ENCODE data around the gene NDUFAF7. TPM values are rescaled to one million over a fixed set of nuclear protein-coding genes. Genes with fewer than 3 reads are reported as not detected.

Gene NDUFAF7
- total RNA-seq, 4 donors from 2014 or later = 9.8 to 20.8 (median 12.3) TPM

DNA sequence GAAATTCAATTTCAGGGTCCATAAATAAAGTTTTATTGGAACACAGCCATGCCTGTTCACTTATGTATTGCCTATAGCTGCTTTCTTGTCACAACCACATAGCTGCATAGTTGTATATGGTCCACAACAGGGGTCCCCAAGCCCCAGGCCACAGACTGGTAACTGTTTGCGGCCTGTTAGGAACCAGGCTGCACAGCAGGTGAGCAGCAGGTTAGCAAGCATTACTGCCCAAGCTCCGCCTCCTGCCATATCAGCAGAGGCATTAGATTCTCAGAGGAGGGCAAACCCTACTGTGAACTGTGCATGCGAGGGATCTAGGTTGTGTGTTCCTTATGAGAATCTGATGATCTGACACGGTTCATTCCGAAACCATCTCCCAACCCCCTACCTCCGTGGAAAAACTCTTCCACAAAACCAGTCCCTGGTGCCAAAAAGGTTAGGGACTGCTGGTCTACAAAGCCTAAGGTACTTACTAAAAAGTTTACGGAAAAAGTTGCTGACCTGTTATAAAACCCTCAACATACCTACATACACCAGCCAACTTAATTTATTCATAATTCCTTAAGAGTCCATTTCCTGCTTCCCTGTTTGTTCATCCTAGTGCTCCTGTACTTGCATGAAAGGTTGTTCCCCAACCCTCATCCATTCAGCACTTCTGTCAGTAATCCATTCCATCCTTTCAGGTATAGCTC lies 40.1 kb downstream of the NDUFAF7 start:
- Histone ChIP-seq H3K4me3 (no peak overlapping the region), H3K27ac (no peak overlapping the region), H3K36me3 (peaks cover 82% of the 10 kb centered on the region), H3K4me1 (no peaks in the 10 kb centered on the region), H3K9me3 (no peaks in the 10 kb centered on the region), H3K27me3 (no peaks in the 10 kb centered on the region)
- TF ChIP-seq POLR2A (IDR thresholded peaks at IDR 0.05) (no peak), EP300 (IDR thresholded peaks at IDR 0.05) (no peak), CTCF (IDR thresholded peaks at IDR 0.05) (no peak), POLR2AphosphoS5 (IDR thresholded peaks at IDR 0.05) (no peak)
- DNase-seq (ENCODE audit: low spot score in 2 of 2) = no peak
- 88% methylated on average over 7 of the region's 7 CpGs for WGBS

DNA sequence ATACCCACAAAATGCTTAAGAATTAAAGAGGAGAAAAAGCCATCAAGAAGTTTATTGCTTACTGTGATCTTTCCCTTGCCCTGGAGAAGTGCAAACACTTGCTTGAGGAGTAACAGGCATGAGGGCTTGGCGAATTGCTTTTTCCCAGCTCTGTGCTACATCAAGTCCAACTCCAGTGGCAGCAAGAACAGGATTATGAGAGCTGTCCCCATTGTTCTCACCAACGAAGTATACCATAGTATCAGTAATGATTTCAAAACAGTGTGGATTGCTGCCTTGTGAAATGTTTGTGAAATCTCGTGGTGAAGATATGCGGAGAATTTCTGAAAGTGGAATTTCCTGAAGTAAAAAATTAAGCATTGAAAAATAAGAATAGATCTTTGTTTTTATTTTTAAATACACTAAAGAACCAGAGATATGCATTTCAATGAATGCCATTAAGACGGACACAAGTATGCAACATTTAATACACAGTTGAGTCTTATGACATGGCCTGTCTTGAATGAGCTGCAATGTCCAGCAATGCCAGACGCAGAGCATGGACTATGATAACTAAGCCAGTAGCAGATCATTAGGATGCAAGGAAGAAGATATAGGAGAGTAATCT lies 43.0 kb downstream of the NDUFAF7 start:
- Histone ChIP-seq H3K36me3 (peaks cover 77% of the 10 kb centered on the region), H3K4me3 (no peak overlapping the region), H3K27ac (no peak overlapping the region), H3K27me3 (no peaks in the 10 kb centered on the region), H3K9me3 (no peaks in the 10 kb centered on the region), H3K4me1 (no peaks in the 10 kb centered on the region)
- DNase-seq (ENCODE audit: low spot score in 2 of 2) = no peak
- TF ChIP-seq CTCF (IDR thresholded peaks at IDR 0.05) = no peak
- no peak for TF ChIP-seq POLR2A (IDR thresholded peaks at IDR 0.05)
- TF ChIP-seq EP300 (IDR thresholded peaks at IDR 0.05) = no peak
- TF ChIP-seq POLR2AphosphoS5 (IDR thresholded peaks at IDR 0.05) = no peak
- 85% methylated on average over 6 of the region's 6 CpGs for WGBS

GRCh38 chr2:37276291-37276690 lies 44.8 kb downstream of the NDUFAF7 start:
- TF ChIP-seq CTCF (IDR thresholded peaks at IDR 0.05) = no peak
- TF ChIP-seq POLR2A (IDR thresholded peaks at IDR 0.05) = no peak
- TF ChIP-seq POLR2AphosphoS5 (IDR thresholded peaks at IDR 0.05) = no peak
- TF ChIP-seq EP300 (IDR thresholded peaks at IDR 0.05) = no peak
- H3K4me1 ChIP-seq = no peaks in the 10 kb centered on the region
- no peak for DNase-seq (ENCODE audit: low spot score in 2 of 2)
- no peaks in the 10 kb centered on the region for H3K27me3 ChIP-seq
- peaks cover 75% of the 10 kb centered on the region for H3K36me3 ChIP-seq
- 77% methylated on average over 2 of the region's 2 CpGs for WGBS
- H3K9me3 ChIP-seq = no peaks in the 10 kb centered on the region
- no peak overlapping the region for H3K27ac ChIP-seq
- no peak overlapping the region for H3K4me3 ChIP-seq

GRCh38 chr2:37281916-37282315 lies 50.5 kb downstream of the NDUFAF7 start:
- DNase-seq (ENCODE audit: low spot score in 2 of 2) = no peak
- TF ChIP-seq CTCF (IDR thresholded peaks at IDR 0.05) (no peak), POLR2A (IDR thresholded peaks at IDR 0.05) (no peak), EP300 (IDR thresholded peaks at IDR 0.05) (no peak), POLR2AphosphoS5 (IDR thresholded peaks at IDR 0.05) (no peak)
- Histone ChIP-seq H3K9me3 (no peaks in the 10 kb centered on the region), H3K4me3 (no peak overlapping the region), H3K36me3 (peaks cover 70% of the 10 kb centered on the region), H3K27ac (no peak overlapping the region), H3K4me1 (no peaks in the 10 kb centered on the region), H3K27me3 (no peaks in the 10 kb centered on the region)
- 88% methylated on average over 1 of the region's 1 CpG for WGBS

DNA sequence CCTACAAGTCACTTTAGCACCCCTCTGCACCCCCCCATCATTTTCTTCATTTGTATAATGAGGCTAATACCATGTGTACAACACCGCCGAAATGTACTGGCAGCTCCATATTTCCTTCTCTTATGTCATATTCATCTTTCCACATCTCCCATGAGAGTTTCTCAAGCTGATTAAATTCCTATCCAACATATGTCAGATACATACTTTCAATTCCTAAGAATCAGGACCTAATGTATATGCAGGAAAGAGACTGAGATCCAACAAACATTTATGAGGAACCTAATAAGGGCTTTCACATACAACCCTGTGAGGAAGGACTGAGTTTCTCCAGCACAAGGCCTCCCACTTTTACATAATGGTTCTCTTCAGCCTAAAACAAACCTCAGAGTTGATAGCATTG lies 51.3 kb downstream of the NDUFAF7 start:
- 94% methylated on average over 2 of the region's 2 CpGs for WGBS
- TF ChIP-seq POLR2AphosphoS5 (IDR thresholded peaks at IDR 0.05) (no peak), EP300 (IDR thresholded peaks at IDR 0.05) (no peak), POLR2A (IDR thresholded peaks at IDR 0.05) (no peak), CTCF (IDR thresholded peaks at IDR 0.05) (no peak)
- no peaks in the 10 kb centered on the region for H3K4me1 ChIP-seq
- DNase-seq (ENCODE audit: low spot score in 2 of 2) = no peak
- no peak overlapping the region for H3K4me3 ChIP-seq
- no peak overlapping the region for H3K27ac ChIP-seq
- H3K27me3 ChIP-seq = no peaks in the 10 kb centered on the region
- no peaks in the 10 kb centered on the region for H3K9me3 ChIP-seq
- peaks cover 69% of the 10 kb centered on the region for H3K36me3 ChIP-seq

Data from suprapubic skin (tissue), 4 donors.